Head of caudate nucleus (tissue), 42 donors: ENCODE measurements around the gene DGCR8.

Source experiments
- DNase-seq, 42 donors: peaks; one replicate each; pipeline versions ENCODE4 v3.0.0 to v3.0.0-alpha.2; 2020 to 2021; ENCODE audit warnings: mixed read lengths in 7 of 42
- intact Hi-C: fragments of 100-400 bp; cut with DNase I; formaldehyde crosslinking; loops from one replicate; pipeline ENCODE4 v1.15.0; 2022

The DGCR8 gene

GRCh38 chr22:20127869-20128618 lies 48.0 kb downstream of the DGCR8 start:
- no peak for DNase-seq
- intact Hi-C loops, result loop anchor here (10.0 kb wide), 1 partner anchor 163 kb away; no protein-coding TSS in a partner anchor

DNA sequence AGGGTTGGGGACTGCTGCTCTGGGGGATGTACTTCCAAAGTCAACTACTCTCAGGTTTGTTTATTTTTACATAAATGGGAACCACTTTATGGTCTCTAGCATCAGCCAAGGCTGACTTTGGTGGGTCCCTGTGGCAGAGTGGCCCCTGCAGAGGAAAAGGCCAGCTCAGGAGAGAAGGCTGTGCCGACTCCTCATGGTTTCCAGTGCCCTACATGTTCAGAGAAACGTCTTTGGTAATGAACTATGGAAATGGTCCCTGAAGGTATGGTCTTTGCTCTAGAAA lies 48.5 kb downstream of the DGCR8 start:
- intact Hi-C loops, result loop anchor here (10.0 kb wide), 1 partner anchor 164 kb away; no protein-coding TSS in a partner anchor
- no peak for DNase-seq

DNA sequence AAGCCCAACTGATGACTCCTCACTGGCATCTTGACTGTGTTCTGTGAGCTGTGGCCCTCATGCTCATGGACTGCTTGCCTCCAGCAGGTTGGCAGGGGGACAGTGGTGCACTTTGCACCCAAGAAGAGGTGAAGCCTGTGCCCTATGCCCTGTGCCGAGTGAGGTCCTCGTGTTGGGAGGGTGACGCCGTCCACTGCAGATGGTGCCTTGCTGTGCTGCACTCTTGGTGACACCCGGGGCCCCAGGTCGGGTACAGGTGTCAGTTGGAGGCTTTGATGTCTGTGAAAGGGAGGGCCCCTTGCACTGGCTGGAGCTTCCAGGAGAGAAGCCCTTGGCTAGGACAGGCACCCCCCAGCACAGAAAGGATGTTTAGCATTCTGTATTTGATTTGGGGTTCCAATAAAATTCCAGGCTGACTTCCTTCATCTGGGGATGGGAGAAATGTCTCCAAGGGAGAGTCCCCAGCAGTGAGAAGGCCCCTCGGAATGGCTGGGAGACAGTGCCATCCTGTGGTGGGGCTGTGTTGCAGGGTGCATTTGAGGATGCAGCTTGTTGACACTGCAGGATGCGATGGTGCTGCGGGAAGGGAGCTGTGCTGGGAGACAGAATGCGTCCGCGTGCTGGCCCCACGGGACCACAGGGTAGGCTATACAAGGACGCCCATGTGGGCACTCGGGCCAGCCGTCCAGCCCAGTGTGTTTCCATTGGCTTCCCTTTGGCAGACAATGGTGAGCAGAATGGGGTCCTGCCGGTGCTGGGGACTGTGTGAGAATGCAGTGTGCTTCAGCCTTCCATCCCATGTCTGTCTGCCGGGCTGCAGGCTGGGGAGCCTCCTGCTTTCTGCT lies 49.1 kb downstream of the DGCR8 start:
- intact Hi-C loops, result loop anchor here (10.0 kb wide), 1 partner anchor 164 kb away; no protein-coding TSS in a partner anchor
- peak in 18 of 42 donors; percentile 20 to 67 (median 48) for DNase-seq

DNA sequence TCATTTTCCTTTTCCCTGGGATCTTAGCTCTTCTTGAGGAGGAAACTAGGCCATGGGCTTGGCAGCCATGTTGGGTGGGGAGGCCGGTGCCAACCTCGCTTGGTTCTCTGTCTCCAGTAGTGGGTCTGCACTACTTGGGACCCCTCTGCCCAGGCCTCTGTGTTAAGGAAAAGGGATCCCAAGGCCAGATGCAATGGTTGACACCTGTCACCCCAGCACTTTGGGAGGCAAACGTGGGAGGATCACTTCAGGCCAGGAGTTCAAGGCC lies 49.6 kb downstream of the DGCR8 start:
- no peak for DNase-seq
- intact Hi-C loops, result loop anchor here (10.0 kb wide), 1 partner anchor 165 kb away; no protein-coding TSS in a partner anchor

DNA sequence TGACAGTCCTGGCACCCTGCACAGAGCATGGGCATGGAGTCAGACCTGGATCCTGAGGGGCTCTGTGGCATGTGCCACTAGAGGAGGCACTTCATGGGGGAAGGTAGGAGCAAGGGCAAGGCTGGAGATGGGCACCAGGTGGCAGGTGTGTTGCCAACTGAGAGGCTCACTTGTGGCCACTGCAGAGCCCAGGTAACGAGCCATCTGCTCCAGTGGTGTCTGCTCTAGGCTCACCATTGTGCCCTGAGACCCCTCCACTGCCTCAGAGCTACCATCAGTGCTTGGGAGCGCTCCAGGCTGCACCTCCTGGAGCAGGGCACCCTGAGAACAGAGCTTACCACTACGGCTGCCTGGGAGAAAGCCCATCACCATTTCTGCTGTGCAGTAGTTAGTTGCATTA lies 50.3 kb downstream of the DGCR8 start:
- intact Hi-C loops, result no loop called here
- DNase-seq, result no peak

DNA sequence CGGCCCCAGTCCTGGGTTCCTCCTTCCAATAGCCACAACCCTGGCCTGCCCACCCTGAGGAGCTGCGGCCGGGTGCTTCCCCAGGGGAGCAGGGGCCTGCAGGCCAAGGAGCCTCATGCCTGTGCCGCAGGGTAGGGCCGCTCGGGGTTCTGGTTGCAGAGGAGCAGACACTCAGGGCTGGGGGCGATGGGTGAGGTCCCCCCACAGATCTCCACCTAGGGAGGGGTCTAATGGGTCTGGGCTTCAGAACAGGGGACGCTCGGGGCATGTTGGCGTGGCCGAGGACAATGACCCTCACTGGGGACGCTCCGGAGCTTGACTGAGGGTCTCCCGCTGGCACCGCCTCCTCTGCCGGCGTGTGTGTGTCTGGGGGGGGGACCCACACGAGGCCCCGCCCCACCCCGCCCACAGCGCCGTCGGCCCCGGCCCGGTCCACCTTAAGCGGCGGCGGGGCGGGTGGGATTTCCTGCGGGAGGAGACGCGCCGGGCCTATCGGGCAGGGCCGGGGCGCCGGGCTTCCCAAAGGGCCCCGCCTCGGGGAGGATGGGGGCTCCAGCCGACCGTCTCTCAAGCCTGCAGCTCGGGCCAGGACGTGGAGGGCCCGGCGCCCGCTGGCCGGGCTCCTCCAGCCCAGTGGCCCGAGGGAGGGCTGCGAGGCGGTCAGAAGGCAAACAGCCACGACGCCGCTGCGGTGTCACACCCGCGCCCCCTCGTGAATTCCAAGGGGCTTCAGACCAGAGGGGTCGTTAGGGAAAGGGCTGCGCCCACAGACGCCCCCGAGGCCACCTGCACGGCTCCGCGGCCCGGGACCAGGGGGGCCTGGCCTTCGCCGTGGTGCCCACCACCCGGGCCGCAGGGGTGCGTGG lies 50.9 kb downstream of the DGCR8 start:
- intact Hi-C loops, result no loop called here
- peak; percentile 78 to 97 (median 91) for DNase-seq

DNA sequence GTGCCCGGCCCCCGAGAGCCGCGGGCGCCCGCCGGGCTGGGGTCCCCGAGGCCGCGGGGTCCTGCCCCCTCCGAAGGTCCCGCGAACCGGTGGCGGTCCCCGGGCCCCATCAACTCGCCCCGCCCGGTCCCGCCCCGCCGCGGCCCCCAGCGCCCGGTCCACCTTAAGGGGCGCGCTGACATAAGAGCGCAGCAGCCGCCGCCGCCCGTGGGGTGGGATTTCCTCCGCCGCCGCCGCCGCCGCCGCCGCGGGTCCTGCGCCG lies 51.5 kb downstream of the DGCR8 start, which contains the start of gene ZDHHC8:
TSS of gene ZDHHC8 (plus strand) at position 208 of the 262 bp plus-strand sequence. CDS start 144 bp downstream, outside the sequence.
- peak in 26 of 42 donors; percentile 35 to 75 (median 54) for DNase-seq
- intact Hi-C loops, result no loop called here

- peak in 15 of 42 donors; percentile 24 to 62 (median 44) for DNase-seq
- intact Hi-C loops, result no loop called here
Measured at GRCh38 chr22:20131859-20132685, 52.0 kb downstream of the DGCR8 start.

DNA sequence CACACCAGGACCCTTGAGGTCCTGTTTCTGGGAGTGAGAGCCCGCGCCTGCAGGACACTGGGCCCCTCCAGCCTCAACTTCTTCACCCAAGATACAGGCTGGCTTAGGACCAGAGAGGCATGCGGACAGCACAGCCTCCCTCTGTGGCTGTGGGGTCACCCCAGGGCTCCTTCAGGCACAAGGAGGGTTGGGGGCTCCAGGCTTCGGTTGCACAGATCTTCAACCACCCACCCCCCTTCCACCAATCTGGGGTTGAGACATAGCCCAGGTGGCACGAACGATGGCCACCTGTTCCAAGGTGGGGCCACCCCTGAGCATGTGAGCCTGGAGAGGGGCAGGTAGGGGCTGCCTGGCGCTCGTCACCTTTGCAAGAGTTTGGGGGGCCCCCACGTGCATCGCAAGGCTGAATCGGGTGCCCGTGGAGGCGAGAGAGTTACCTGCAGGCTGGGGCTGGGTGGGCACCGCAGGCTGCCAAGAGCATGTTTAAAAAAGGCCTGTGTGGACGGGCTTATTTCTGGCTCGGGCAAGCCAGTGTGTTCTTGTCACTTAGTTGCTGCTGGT lies 52.7 kb downstream of the DGCR8 start:
- intact Hi-C loops, result no loop called here
- no peak for DNase-seq

- intact Hi-C loops, result no loop called here
- no peak for DNase-seq
Measured at GRCh38 chr22:20133930-20134549, 54.0 kb downstream of the DGCR8 start.

DNA sequence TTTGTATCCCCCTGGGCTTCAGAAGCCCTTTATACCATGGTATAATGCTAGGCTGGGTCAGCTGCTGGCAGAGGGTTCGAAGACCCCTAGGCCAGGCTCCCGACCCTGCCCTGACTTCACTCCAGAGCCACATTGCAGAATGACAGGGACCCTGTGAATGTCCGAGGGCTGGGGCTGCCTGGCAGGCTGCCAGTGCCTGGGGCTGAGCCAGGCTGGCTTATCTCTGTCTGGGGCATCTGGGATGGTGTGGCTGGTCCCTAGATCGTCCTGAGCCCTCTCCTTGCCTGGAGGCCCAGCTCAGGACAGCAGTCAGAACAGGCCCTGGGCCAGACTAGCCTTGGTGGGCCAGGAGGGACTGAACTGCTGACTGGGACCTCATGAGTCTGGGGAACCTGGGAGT lies 55.2 kb downstream of the DGCR8 start:
- DNase-seq, result no peak
- intact Hi-C loops, result no loop called here

DNA sequence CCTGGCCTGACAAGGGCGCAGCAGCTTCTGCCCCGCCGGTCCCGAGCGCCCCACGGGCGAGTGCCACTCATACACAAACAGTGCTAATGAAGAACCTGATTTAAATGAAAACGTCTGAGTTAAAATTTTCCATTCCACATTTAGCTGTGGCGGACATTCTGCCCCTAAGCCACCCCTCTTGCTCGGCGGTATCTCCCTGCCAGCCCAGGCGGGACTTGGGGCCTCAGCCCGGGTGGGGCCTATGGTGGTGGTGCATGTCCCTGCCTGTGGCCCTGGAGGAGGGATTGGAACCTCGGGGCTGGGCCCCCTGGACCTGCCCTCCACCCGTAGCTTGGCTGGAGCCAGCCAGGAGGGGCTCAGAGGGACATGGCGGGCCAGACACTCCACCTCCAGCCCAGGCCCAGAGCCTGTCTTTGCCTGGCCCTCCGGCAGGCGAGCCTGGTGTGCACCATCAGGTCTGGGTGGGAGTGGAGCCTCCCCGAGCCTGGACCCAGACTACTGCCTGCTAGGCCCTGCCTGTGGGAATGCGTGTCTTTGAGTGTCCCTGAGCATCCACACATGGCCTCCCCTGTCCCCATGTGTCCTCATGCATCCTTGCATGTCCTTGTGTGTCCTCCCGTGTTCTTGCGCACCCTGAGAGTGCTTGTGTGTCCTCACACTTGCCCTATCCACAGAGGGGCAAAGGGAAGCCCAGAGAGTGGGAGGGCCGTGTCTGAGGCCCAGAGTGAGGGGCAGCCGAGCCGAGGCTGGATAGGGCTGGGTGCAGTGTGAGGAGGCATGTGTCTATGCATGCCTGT lies 56.0 kb downstream of the DGCR8 start:
- no peak for DNase-seq
- intact Hi-C loops, result no loop called here

DNA sequence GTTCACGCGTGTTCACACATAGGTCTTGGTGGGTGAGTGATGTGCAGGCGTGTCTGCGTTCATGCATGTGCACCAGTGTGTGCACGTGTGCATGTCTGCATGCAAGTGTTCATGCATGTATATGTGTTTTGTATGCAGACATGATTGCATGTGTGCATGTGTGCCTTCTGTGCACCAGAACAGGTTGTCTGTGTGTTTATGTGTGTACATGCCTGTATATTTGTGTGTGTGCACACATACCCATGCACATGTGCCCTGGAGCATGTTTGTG lies 56.5 kb downstream of the DGCR8 start:
- DNase-seq, result no peak
- intact Hi-C loops, result no loop called here

- intact Hi-C loops, result no loop called here
Measured at GRCh38 chr22:20137113-20137512, 57.1 kb downstream of the DGCR8 start.

GRCh38 chr22:20137671-20138416 lies 57.8 kb downstream of the DGCR8 start:
- intact Hi-C loops, result no loop called here
- peak; percentile 52 to 93 (median 77) for DNase-seq

More at GRCh38 chr22:20137113-20137512, 57.1 kb downstream of the DGCR8 start:
- DNase-seq, result no peak

- peak in 23 of 42 donors; percentile 26 to 81 (median 53) for DNase-seq
- intact Hi-C loops, result no loop called here
Measured at GRCh38 chr22:20138417-20138738, 58.3 kb downstream of the DGCR8 start.

DNA sequence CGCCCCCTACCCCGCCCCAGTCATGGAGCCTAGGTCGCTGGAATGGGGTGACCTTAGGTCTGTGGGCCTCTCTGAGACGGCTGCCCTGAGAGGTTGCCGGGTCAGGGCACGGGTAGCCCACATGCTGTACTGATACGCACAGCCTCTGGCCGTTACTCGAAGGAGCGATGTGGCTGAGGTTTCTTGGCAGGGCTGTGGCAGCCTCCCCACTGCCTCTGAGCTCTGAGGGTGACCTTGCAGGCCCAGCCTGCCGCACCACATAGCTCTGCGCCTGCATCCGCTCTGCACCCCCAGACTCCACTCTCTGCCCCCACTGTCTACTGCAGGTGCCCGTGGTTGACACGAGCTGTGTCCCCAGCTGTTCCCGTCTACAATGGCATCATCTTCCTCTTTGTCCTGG lies 58.8 kb downstream of the DGCR8 start:
- intact Hi-C loops, result no loop called here
- DNase-seq, result no peak
